Stimulated activated CD4-positive, alpha-beta T cell treated with anti-CD3 and anti-CD28 coated beads, Interleukin-1b, Interleukin-23, amount 100 ng/mL, for 4 hours (primary cell): Measurements from ENCODE around the gene CDH4.

Source experiments
- DNase-seq, 2 donors: peaks; one replicate each; pipeline ENCODE4 v3.0.0-alpha.2; 2020; ENCODE audit warnings: low read depth in 2 of 2

CDH4 gene

GRCh38 chr20:61746781-61747180, 494.7 kb downstream of the CDH4 start:
- no peak for DNase-seq

- DNase-seq = no peak
These were observed 496.3 kb downstream of the CDH4 start for GRCh38 chr20:61748376-61748775.

GRCh38 chr20:61749406-61750075, 497.5 kb downstream of the CDH4 start:
- no peak for DNase-seq

- no peak for DNase-seq
These were observed 498.0 kb downstream of the CDH4 start for GRCh38 chr20:61750093-61750492.

- no peak for DNase-seq
These were observed 500.5 kb downstream of the CDH4 start for GRCh38 chr20:61752576-61752975.

- no peak for DNase-seq
These were observed 501.4 kb downstream of the CDH4 start for GRCh38 chr20:61753316-61753942.

GRCh38 chr20:61753987-61754956, 502.2 kb downstream of the CDH4 start:
- DNase-seq = no peak

GRCh38 chr20:61754976-61755778, 503.1 kb downstream of the CDH4 start:
- DNase-seq = no peak

- DNase-seq = no peak
These were observed 504.1 kb downstream of the CDH4 start for GRCh38 chr20:61755971-61756845.

- DNase-seq = no peak
These were observed 505.1 kb downstream of the CDH4 start for GRCh38 chr20:61756966-61757677.

- DNase-seq = no peak
These were observed 505.9 kb downstream of the CDH4 start for GRCh38 chr20:61757678-61758563.

GRCh38 chr20:61758564-61759200, 506.6 kb downstream of the CDH4 start:
- DNase-seq = no peak

- no peak for DNase-seq
These were observed 507.4 kb downstream of the CDH4 start for GRCh38 chr20:61759286-61760065.

GRCh38 chr20:61760321-61760720, 508.3 kb downstream of the CDH4 start:
- no peak for DNase-seq

- no peak for DNase-seq
These were observed 508.7 kb downstream of the CDH4 start for GRCh38 chr20:61760731-61761130.

- DNase-seq = no peak
These were observed 509.5 kb downstream of the CDH4 start for GRCh38 chr20:61761453-61762166.

GRCh38 chr20:61762167-61762710, 510.2 kb downstream of the CDH4 start:
- DNase-seq = no peak
